GM19467 (cell line): Measurements from ENCODE around the gene FBXL16.
"Not testable (repeated sequence)": the region's sequence is repeated elsewhere in the genome, so short reads cannot be mapped to it uniquely, and the experiment has no call there.

Source experiments
- ATAC-seq: cut with Tn5 transposase; IDR thresholded peaks from one replicate; pipeline ENCODE4 v1.9.1; 2021; ENCODE audit warnings: mild to moderate bottlenecking, moderate library complexity; ENCODE audit not compliant: unreplicated experiment

The FBXL16 gene

GRCh38 chr16:705431-706188 is at the start of gene FBXL16:
Gene FBXL16, minus strand, starts transcription at chr16:705801. Its CDS starts 8,396 bp downstream, at chr16:697405.
- ATAC-seq, result no peak

GRCh38 chr16:754656-755055 is 49.1 kb upstream of the FBXL16 start:
- no peak for ATAC-seq

DNA sequence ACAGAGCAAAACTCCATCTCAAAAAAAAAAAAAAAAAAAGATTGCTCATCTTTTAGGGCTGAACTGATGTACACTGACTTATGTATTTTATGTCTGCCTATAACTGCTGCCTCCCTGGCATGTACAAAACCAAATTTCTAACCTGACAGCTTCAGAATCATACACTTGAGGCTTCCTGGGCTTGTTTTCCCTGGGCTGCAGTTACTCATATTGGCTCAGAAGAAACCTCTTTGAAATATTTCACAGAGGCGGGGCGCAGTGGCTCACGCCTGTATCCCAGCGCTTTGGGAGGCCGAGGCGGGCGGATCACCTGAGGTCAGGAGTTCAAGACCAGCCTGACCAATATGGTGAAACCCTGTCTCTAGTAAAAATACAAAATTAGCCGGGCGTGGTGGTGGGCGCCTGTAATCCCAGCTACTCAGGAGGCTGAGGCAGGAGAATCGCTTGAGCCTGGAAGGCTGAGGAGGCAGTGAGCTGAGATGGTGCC is 48.6 kb upstream of the FBXL16 start:
- ATAC-seq, result not testable (repeated sequence)

DNA sequence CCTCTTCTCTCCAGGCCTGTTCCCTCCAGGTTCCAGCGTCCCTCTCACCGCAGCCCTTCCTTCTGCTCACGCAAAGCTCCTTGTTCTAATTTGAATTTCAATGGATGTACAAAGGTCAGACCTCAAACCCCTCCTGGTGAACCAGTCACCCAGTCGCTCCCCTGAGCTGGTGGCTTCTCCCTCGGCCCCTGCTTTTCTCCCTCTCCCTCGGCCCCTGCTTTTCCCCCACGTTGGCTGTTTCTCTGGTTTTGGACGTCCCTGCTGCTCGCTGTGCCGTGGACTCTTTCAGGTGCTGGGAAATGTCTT is 46.4 kb upstream of the FBXL16 start:
- ATAC-seq, result no peak

DNA sequence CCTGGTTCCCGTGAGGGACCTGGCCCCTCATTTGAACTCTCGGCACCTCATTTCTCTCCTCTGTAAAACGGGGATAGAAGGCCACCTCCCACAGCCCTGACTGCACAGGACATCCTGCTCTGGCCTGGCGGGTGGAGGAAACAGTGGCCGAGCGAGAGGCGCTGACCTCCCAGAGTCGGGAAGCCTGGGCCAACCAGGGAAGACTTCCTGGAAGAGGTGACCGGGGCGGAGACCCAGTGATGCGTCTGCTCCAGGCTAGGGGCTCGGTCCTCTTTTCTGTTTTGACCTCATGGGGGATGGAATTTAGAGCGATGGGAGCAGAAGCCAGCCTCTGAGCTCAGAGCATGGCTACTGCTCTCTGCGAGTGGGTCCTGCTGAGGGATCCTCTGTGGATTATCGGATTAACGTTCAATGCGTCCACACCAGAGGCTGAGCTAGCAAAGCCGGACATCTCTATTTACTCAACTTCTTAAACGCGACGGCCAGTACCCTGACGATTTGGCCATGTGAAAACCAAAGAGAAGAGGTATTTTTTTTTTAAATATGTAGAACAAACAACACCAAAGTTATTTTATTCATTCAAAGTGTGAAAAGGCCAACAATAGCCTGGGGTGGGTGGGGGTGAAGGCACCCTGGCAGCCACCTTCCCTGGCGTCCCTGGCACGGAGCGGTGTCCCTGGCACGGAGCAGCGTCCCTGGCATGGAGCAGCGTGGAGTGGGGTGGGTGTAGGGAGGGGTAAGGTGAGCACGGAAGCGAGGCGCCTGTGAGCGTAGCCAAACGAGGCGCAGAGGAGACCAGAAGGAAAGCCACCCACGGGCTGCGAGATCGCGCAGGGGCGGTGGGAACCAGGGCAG is 45.8 kb upstream of the FBXL16 start:
- ATAC-seq, result no peak

DNA sequence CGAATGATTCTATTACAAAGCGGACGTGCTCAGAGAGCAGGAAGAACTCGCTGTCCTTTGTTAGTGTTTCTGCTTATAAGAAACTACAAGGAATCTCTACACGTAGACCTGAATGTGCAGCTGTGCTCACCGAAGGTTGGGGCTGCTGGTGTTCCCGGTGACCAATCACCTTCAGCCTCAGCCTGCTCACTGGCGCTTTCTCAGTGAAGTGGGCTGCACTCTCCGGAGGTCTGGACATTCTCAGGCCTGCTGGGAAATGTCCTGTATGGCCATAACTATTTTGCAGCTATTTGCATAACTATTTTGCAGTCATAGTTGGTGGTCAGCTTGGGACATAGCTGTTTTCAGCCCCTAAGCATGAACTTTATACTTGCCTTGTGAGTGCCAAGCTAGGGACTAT is 44.9 kb upstream of the FBXL16 start:
- no peak for ATAC-seq

- no peak for ATAC-seq
Measured at GRCh38 chr16:749010-749409, 43.4 kb upstream of the FBXL16 start.

- ATAC-seq, result no peak
Measured at GRCh38 chr16:747978-748746, 42.6 kb upstream of the FBXL16 start.

GRCh38 chr16:746637-747036 is 41.0 kb upstream of the FBXL16 start:
- no peak for ATAC-seq

- ATAC-seq, result no peak
Measured at GRCh38 chr16:745739-746138, 40.1 kb upstream of the FBXL16 start.

DNA sequence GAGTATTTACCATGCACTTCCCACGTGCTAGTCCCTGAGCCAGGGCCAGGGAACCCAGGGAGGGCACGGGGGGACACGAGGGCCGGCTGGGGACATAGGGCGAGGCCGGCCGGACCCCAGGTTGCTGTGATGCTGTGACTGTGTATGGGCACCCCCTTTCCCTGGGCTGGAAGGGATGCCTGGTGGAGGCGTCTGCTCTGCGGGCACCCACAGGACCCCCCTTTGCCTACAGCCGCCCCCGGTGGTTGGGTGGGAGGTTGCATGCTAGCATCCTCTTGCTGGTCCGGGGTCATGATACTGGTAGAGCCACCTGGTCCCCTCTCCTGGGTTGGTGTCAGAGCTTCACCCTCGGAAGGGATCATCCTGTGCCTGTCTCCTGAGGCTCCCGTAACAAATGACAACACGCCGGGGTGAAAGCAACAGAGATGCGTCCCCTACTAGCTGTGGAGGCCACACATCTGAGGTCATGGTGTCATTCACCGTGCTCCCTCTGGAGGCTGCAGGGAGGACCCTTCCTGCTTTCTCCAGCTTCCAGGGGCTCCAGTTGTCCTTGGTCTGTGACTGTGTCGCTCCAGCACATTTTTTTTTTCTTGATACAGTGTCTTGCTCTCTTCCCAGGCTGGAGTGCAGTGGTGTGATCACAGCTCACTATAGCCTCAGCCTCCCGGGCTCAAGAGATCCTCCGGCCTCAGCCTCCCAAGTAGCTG is 38.3 kb upstream of the FBXL16 start:
- ATAC-seq, result no peak

GRCh38 chr16:742894-743293 is 37.3 kb upstream of the FBXL16 start:
- not testable (repeated sequence) for ATAC-seq

GRCh38 chr16:741986-742629 is 36.5 kb upstream of the FBXL16 start:
- ATAC-seq, result no peak

DNA sequence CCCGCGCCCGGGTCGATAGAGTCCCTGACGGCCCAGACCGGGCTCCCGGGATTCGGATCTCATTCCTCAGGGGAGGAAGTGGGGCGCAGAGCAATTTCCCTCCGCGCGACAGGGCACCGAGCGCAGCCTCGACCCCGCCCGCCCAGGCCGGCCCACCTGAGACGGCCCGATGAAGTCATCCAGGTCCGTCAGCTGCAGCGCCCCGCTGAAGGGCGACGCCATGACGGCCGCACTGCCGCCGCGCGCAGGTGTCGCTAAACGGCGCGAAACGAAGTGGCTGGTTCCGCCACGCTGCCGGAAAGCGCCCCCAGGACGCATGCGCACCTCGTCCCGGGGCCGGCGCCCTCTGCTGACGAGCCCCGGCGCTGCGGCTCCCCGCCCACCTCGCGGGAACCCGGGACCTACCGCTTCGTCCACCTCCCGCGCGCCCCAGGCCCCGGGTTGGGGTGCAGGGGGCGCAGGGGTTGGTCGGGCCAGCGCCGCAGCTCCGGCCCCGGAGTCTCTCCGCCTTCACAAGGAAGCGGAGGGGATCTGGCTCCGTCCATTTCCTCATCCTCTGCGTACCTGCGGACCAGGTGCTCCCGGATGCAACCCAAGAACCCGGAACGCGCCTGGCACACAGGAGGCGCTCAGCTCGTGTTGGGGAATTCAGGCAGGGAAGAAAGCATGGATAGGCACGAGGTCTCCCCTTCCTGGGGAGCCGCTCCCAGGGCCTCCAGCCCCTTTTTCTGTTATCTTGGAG is 35.3 kb upstream of the FBXL16 start, which contains the start of gene CIAO3:
TSS of gene CIAO3 (minus strand) at position 234 of the 742 bp plus-strand sequence. CDS start at position 222, 12 bp downstream.
- ATAC-seq, result peak; percentile 74

DNA sequence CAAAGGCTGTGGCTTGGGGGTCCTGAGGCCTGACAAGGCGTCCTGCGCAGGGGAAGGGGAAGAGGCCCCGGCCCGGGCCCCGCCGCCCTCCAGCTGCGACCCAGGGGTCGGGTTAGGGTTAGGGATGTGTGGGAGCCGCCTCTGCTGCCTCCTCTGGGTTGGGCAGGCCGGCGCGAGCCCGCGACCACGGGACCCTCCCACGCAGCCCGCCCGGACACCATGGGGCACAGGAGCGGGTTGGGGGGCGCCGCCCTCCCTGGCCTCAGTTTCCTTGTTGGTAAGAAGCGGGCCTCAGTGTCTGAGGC is 34.8 kb upstream of the FBXL16 start:
- ATAC-seq, result no peak

DNA sequence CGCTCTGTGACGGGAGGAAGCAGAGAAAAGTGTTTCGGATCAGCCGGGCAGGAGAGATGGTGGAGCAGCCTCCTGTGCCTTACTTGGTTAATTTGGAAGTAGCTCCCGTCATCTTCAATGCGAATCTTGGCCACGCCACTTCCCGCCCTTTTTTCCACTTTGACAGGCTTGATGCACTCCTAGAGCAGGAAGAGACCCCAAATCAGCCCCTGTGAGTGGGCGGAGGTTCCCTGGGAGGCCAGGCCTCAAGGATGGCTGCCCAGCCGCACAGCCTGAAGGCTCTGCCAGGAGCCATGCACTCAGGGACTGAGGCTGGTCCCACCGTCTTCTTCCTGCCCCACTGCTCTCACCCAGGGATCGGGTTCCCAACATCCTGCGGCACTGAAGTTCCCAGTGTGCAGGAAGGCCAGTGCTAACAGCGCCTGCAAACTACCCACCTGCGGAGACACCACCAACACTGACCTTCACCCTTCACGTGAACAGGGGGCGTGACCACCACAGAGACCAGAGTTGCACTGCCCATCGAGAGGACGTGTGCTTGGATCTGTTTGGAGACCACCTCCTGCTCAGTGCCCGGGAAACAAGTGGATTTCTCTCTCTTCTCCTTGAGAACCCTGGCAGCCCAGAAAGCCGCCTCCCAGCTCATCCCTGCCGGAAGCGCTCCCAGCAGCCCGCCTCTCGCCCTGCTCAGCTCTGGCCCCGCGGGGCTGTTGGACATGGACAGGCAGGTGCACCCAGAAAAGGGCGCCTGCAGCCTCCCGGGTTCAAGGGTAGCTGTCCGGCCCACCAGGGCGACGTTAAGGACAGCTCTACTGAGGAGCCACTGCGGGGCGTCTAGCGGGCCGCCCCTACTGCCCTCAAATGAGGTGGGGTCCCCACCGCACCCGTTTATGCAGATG is 34.2 kb upstream of the FBXL16 start:
- no peak for ATAC-seq

- ATAC-seq, result no peak
Measured at GRCh38 chr16:736936-737481, 31.4 kb upstream of the FBXL16 start.

DNA sequence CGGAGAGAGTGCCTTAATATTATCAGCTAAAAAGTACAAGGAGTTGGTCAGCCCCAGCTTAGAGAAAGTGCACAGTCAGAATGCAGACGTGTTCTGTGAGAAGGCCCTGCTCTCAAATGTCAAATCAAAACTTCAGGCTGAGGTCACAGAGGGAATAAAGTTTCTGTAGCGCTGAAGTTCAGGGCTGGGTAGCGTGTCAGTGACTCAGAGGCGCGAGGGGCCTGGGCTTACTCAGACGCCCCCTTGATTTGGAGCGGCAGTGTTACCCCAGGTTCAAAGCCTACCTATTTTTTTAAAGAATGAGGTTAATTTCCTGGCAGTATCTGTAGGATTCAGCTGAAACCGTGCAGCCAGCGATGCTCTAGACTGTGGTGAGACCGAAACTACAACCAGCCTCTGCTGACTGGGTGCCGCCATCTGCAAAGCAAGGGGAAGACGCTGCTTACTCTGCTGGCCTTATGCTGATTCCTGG is 30.4 kb upstream of the FBXL16 start:
- no peak for ATAC-seq
